ENCODE data around the gene FBXW11.

DNA sequence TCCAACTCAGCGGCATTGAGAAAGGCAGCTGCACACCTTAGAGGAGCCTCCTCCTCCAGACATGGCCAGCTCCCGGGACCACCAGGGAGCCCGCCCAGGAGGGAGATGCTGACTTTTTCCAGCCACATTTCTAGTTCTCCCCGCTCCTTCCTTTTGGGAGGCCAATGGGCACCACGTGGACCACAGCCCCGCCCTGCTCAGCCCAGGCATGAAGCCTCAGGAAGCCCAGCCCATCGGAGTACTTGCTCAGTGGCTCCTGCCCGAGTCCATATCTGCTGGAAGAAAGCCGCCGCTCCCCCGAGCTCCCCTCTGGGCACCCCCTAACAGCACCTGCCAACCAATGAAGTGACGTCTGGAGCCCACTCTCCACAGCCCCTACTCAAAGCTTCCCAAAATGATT lies 168.4 kb downstream of the FBXW11 start:
- TF ChIP-seq, protein P1, sequence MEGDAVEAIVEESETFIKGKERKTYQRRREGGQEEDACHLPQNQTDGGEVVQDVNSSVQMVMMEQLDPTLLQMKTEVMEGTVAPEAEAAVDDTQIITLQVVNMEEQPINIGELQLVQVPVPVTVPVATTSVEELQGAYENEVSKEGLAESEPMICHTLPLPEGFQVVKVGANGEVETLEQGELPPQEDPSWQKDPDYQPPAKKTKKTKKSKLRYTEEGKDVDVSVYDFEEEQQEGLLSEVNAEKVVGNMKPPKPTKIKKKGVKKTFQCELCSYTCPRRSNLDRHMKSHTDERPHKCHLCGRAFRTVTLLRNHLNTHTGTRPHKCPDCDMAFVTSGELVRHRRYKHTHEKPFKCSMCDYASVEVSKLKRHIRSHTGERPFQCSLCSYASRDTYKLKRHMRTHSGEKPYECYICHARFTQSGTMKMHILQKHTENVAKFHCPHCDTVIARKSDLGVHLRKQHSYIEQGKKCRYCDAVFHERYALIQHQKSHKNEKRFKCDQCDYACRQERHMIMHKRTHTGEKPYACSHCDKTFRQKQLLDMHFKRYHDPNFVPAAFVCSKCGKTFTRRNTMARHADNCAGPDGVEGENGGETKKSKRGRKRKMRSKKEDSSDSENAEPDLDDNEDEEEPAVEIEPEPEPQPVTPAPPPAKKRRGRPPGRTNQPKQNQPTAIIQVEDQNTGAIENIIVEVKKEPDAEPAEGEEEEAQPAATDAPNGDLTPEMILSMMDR (IDR thresholded peaks at IDR 0.05; ENCODE audit: low read depth, low read length, poor library complexity, severe bottlenecking), result no peak
- no peak for TF ChIP-seq EZH2phosphoT487 (IDR thresholded peaks at IDR 0.05; ENCODE audit: borderline replicate concordance, low read length)
